Heart right ventricle (tissue), 16 donors: ENCODE results near the gene STK24. TPM values are rescaled to one million over a fixed set of nuclear protein-coding genes. Genes with fewer than 3 reads are reported as not detected.

ENCODE experiments used
- ATAC-seq, 8 donors: fragments of 200-7000 bp; cut with Tn5 transposase; one replicate each; pipeline ENCODE4 v1.9.1; 2020; ENCODE audit warnings: mild to moderate bottlenecking in 8 of 8, moderate library complexity in 8 of 8, moderate number of reproducible peaks in 1 of 8
- DNase-seq, 2 donors: peaks; one replicate each; pipeline ENCODE4 v3.0.0-alpha.2; 2020
- H3K27ac ChIP-seq, 10 donors: fragments of 200-600 bp; sonication (generic) in 2 of 10; one replicate each; pipeline versions ENCODE4 v1.5.0 to v1.8.0; 2020 to 2022; ENCODE audit warnings: mild to moderate bottlenecking in 3 of 10
- H3K27me3 ChIP-seq, 7 donors: fragments of 200-600 bp; one replicate each; pipeline ENCODE4 v1.8.0; 2021 to 2022; ENCODE audit warnings: mild to moderate bottlenecking in 2 of 7
- H3K36me3 ChIP-seq, 9 donors: fragments of 200-600 bp; sonication (generic) in 1 of 9; one replicate each; pipeline versions ENCODE4 v1.5.0 to v1.8.0; 2020 to 2022; ENCODE audit warnings: mild to moderate bottlenecking in 2 of 9
- H3K4me1 ChIP-seq, 9 donors: fragments of 200-600 bp; sonication (generic) in 1 of 9; one replicate each; pipeline versions ENCODE4 v1.5.0 to v1.8.0; 2020 to 2022; ENCODE audit warnings: mild to moderate bottlenecking in 4 of 9
- H3K4me3 ChIP-seq, 10 donors: fragments of 200-600 bp; sonication (generic) in 2 of 10; one replicate each; pipeline versions ENCODE4 v1.5.0 to v1.8.0; 2020 to 2022; ENCODE audit warnings: mild to moderate bottlenecking in 7 of 10, moderate library complexity in 2 of 10
- H3K9me3 ChIP-seq, 11 donors: fragments of 200-600 bp in 10 of 11; sonication (generic) in 2 of 11; one replicate each; pipeline versions ENCODE4 v1.5.0 to v1.8.0; 2013 to 2022; ENCODE audit warnings: mild to moderate bottlenecking in 2 of 11, control low read depth in 1 of 11, moderate library complexity in 1 of 11
- CTCF ChIP-seq, 9 donors: fragments of 200-600 bp; sonication (generic) in 2 of 9; IDR thresholded peaks; one replicate each; pipeline versions ENCODE4 v1.5.0 to v1.8.0; 2021 to 2022; ENCODE audit warnings: antibody characterized with exemption in 9 of 9, mild to moderate bottlenecking in 5 of 9, moderate library complexity in 1 of 9
- WGBS, 2 donors: extraction: QIAGEN DNeasy Blood & Tissue Kit; methylation state at CpG; one replicate each; pipeline ENCODE4 v1.1.7; 2013; ENCODE audit warnings: inconsistent platforms in 1 of 2; 5-methylcytosine and 5-hydroxymethylcytosine counted together
- intact Hi-C, 10 donors: fragments of 100-400 bp; cut with DNase I; formaldehyde crosslinking; loops; one replicate each; pipeline versions ENCODE4 v1.11.1 to v1.14.2; 2022
- polyA plus RNA-seq, 2 donors: library from polyadenylated mRNA; stranded (reverse); fragments of 200-250 nt; gene quantifications; one replicate each; pipeline ENCODE4 v1.2.3, GENCODE V29; 2013
- total RNA-seq, 10 donors: library from RNA; stranded (reverse); fragmentation: NEBNext Ultra II Directional in 3 of 10; extraction: Animal tissue kit (Norgen Biotek cat#: 25700) in 3 of 10; gene quantifications; one replicate each; pipeline versions ENCODE4 v1.2.1 to v1.2.4, GENCODE V29; 2021 to 2023
- donor health status: Arrhythmogenic right ventricular cardiomyopathy.
- donor health status: ischemic (EF 13 %, LVEDD 7.1; RV severe dilation, severe dysfunction).
- donor health status: healthy with polysubstance abuse.
- donor health status: DM: no; HTN: yes; CAD: no.
- donor health status: DM: no; HTN: no; CAD: no.
- donor health status: ischemic (EF 25% LVEDD 6.9; RV normal size, moderate dysfunction).
- donor health status: ischemic (EF 25% LVEDD 5.7; RV mildly dilated, moderate dysfunction).
- donor health status: healthy.
- donor health status: DM: yes; HTN: yes; CAD: no.
- donor health status: Ischemic cardiomyopathy.
- donor health status: ischemic (EF 35%, LVEDD 5.7; RV mildly dilated, moderate dysfunction).
- donor health status: nonischemic (EF 11% LVEDD 7.7; RV severe dilation, severe dysfunction).
- donor health status: DM: yes; HTN: yes; CAD: no.
- donor health status: PGD.
- donor health status: ischemic (EF 29% LVEDD 5.4; RV normal size, mild dysfunction).
- donor health status: nonischemic (EF 23%, LVEDD 6.1; RV moderate dilation, normal function).

Gene STK24
- total and polyA plus RNA-seq, 12 donors = 20.8 to 72.9 (median 61.5) TPM

GRCh38 chr13:98458431-98458830 lies 118.5 kb downstream of the STK24 start:
- intact Hi-C loops = loop anchor here in 3 of 10 donors (10.0 kb wide), 2 partner anchors 376 to 386 kb away; no protein-coding TSS in a partner anchor
- H3K9me3 ChIP-seq = no peaks in the 10 kb centered on the region
- no peaks in the 10 kb centered on the region for H3K27me3 ChIP-seq
- DNase-seq (no peak), ATAC-seq (no peak)
- H3K27ac ChIP-seq = no peak overlapping the region
- no peak for TF ChIP-seq CTCF (IDR thresholded peaks at IDR 0.05)
- peaks cover 0 to 98% (median 31%) of the 10 kb centered on the region in 9 donors for H3K36me3 ChIP-seq
- 79 to 85% methylated on average over 16 of the region's 16 CpGs for WGBS, 2 donors
- H3K4me1 ChIP-seq = peaks cover 10 to 42% (median 25%) of the 10 kb centered on the region in 9 donors
- no peak overlapping the region for H3K4me3 ChIP-seq

GRCh38 chr13:98457053-98457452 lies 119.9 kb downstream of the STK24 start:
- ATAC-seq (no peak), DNase-seq (no peak)
- H3K4me3 ChIP-seq = no peak overlapping the region
- H3K27ac ChIP-seq = no peak overlapping the region
- H3K27me3 ChIP-seq = no peaks in the 10 kb centered on the region
- no peak for TF ChIP-seq CTCF (IDR thresholded peaks at IDR 0.05)
- H3K36me3 ChIP-seq = peaks cover 0 to 97% (median 33%) of the 10 kb centered on the region in 9 donors
- WGBS, 2 donors = 94% methylated on average over 13 of the region's 13 CpGs
- H3K9me3 ChIP-seq = no peaks in the 10 kb centered on the region
- H3K4me1 ChIP-seq = peaks cover 5 to 45% (median 28%) of the 10 kb centered on the region in 9 donors
- intact Hi-C loops = loop anchor here in 3 of 10 donors (10.0 kb wide), 2 partner anchors 378 to 388 kb away; no protein-coding TSS in a partner anchor

- no peaks in the 10 kb centered on the region for H3K9me3 ChIP-seq
- H3K4me3 ChIP-seq = no peak overlapping the region
- H3K36me3 ChIP-seq = peaks cover 0 to 97% (median 33%) of the 10 kb centered on the region in 9 donors
- ATAC-seq = peak in 2 of 8 donors; percentile 21 to 52
- WGBS, 2 donors = 79 to 82% methylated on average over 6 of the region's 6 CpGs
- no peak for DNase-seq
- no peak for TF ChIP-seq CTCF (IDR thresholded peaks at IDR 0.05)
- intact Hi-C loops = loop anchor here in 3 of 10 donors (10.0 kb wide), 2 partner anchors 378 to 388 kb away; no protein-coding TSS in a partner anchor
- peaks cover 5 to 51% (median 30%) of the 10 kb centered on the region in 9 donors for H3K4me1 ChIP-seq
- H3K27ac ChIP-seq = peak overlapping the region in 1 of 10 donors; percentile 6
- no peaks in the 10 kb centered on the region for H3K27me3 ChIP-seq
These were observed 120.5 kb downstream of the STK24 start for GRCh38 chr13:98456413-98456845.

GRCh38 chr13:98454389-98454881 lies 122.5 kb downstream of the STK24 start:
- Histone ChIP-seq H3K27ac (peak overlapping the region in 9 of 10 donors; percentile 7 to 86 (median 66)), H3K4me1 (peaks cover 11 to 71% (median 50%) of the 10 kb centered on the region in 9 donors), H3K4me3 (no peak overlapping the region), H3K36me3 (peaks cover 0 to 93% (median 28%) of the 10 kb centered on the region in 9 donors), H3K27me3 (no peaks in the 10 kb centered on the region), H3K9me3 (no peaks in the 10 kb centered on the region)
- 4 to 8% methylated on average over 7 of the region's 7 CpGs for WGBS, 2 donors
- intact Hi-C loops = loop anchor here in 5 of 10 donors (5.0 to 10.0 kb wide), 3 partner anchors 123 to 390 kb away; partner anchors contain the start of gene STK24 (in 3 of the 5)
- no peak for TF ChIP-seq CTCF (IDR thresholded peaks at IDR 0.05)
- peak in 7 of 8 donors; percentile 45 to 83 (median 68) for ATAC-seq
- DNase-seq = no peak
